Activated naive CD4-positive, alpha-beta T cell treated with anti-CD3 and anti-CD28 coated beads, Interleukin-2, amount 50 U/mL, for 16 hours (primary cell): ENCODE measurements around the gene PTGER1.

Experiments
- DNase-seq: peaks from one replicate; pipeline ENCODE4 v3.0.0-alpha.2; 2020

The PTGER1 gene

GRCh38 chr19:14497228-14497921 lies 22.2 kb upstream of the PTGER1 start:
- no peak for DNase-seq

GRCh38 chr19:14496834-14497227 lies 21.7 kb upstream of the PTGER1 start:
- DNase-seq: no peak

- peak; percentile 85 for DNase-seq
These were observed 21.1 kb upstream of the PTGER1 start, which contains the start of gene GIPC1 for GRCh38 chr19:14496029-14496833. Gene GIPC1 (minus strand): TSS chr19:14496127. CDS start chr19:14482976, 13,151 bp downstream.

- DNase-seq: no peak
These were observed 20.5 kb upstream of the PTGER1 start for GRCh38 chr19:14495672-14496028.

GRCh38 chr19:14494910-14495671 lies 19.9 kb upstream of the PTGER1 start:
- no peak for DNase-seq

- no peak for DNase-seq
These were observed 19.3 kb upstream of the PTGER1 start for GRCh38 chr19:14494411-14494810.

GRCh38 chr19:14492756-14493337 lies 17.7 kb upstream of the PTGER1 start:
- DNase-seq: no peak

GRCh38 chr19:14487370-14488125 lies 12.4 kb upstream of the PTGER1 start:
- DNase-seq: no peak

- DNase-seq: no peak
These were observed 7.2 kb upstream of the PTGER1 start for GRCh38 chr19:14482172-14482941.

GRCh38 chr19:14480700-14481079 lies 5.5 kb upstream of the PTGER1 start:
- DNase-seq: no peak

GRCh38 chr19:14479975-14480699 lies 5.0 kb upstream of the PTGER1 start:
- DNase-seq: peak; percentile 73

GRCh38 chr19:14479309-14479974 lies 4.3 kb upstream of the PTGER1 start:
- no peak for DNase-seq

- no peak for DNase-seq
These were observed 3.0 kb upstream of the PTGER1 start for GRCh38 chr19:14478113-14478545.

GRCh38 chr19:14477418-14478112 lies 2.4 kb upstream of the PTGER1 start:
- no peak for DNase-seq

GRCh38 chr19:14476673-14477401 lies 1.7 kb upstream of the PTGER1 start:
- DNase-seq: no peak

GRCh38 chr19:14476327-14476672 lies 1.1 kb upstream of the PTGER1 start:
- no peak for DNase-seq

GRCh38 chr19:14474827-14475226 lies 327 bp downstream of the PTGER1 start:
- DNase-seq: no peak

- no peak for DNase-seq
These were observed 1.1 kb downstream of the PTGER1 start for GRCh38 chr19:14473978-14474578.
